ENCODE measurements around the gene ARHGEF10L.

Gene ARHGEF10L

DNA sequence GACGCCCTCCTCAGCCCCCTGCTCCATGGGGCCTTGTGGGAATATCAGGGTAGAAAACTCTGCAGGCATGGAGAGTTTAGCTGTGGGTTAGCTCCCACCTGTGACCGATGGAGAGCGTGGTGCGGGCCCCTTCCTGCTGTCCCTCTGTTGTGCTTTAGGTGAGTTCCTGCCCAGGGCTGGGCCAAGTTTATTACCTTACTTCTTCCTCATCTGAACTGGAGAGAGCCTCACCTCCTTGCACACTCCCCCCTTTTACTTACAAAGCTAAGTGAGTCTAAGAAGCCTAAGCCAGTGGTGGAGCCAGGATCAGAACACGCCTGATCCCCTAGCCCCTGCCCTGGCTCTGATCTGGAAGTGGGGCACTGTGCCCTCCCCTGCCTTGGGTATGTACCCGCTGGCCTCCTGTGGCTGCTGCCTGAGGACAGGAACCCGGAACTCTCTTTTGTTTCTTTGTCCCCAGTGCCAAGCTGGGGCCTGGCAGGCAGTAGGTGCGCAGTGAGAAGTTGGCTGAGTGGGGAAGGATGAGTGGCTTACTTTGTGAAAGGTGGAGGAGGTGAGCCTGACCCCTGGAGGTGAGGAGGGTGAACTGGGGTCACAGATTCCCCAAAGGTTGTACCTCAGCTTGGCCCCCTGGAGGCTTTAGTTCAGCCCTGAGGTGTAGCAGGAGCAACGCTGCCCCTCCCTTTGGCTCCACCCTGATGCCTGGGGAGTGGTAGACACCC lies 32.9 kb downstream of the ARHGEF10L start:
- DNase-seq (ENCODE audit: low spot score): no peak
- POLR2A ChIA-PET (ENCODE audit: low non-redundant PET): no interaction called here
- TF ChIP-seq CTCF (conservative IDR thresholded peaks at IDR 0.05; ENCODE audit: low read depth): no peak
- H3K27ac ChIP-seq: no peak overlapping the region
- CTCF ChIA-PET: interaction anchor here (0.6 to 1.4 kb wide), 9 partner anchors 11 to 70 kb away, joined by 3 to 4 read pairs (median 3); no protein-coding TSS in a partner anchor

DNA sequence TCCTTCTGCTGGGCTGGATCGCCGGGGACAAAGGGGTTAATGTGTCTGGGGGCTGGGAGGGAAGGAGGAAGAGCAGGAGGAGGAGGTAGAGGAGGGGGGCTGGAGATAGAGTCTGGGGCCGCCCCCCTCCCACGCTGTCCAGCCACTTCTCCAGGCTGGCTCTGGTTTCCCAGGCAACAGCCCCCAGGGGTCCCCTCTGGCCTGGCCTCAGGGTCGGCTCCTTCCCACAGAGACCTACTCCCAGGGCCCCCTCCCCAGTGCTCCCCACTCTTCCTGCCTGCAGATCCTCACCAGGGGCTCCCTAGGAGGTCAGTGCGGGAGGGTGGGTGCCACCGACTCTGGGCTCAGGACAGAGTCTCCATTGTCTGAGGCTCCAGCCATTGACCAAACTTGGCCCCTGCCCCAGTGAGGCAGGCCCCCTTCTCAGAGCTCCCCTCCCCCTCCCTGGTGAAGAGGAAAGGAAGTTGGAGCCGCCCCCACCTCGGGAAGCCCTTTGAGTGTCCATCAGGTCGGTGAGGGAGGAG lies 34.1 kb downstream of the ARHGEF10L start:
- CTCF ChIA-PET: interaction anchor here (0.6 to 1.1 kb wide), 4 partner anchors 14 to 71 kb away, joined by 3 to 4 read pairs (median 4); no protein-coding TSS in a partner anchor
- DNase-seq (ENCODE audit: low spot score): no peak
- H3K27ac ChIP-seq: no peak overlapping the region
- POLR2A ChIA-PET (ENCODE audit: low non-redundant PET): no interaction called here
- no peak for TF ChIP-seq CTCF (conservative IDR thresholded peaks at IDR 0.05; ENCODE audit: low read depth)

DNA sequence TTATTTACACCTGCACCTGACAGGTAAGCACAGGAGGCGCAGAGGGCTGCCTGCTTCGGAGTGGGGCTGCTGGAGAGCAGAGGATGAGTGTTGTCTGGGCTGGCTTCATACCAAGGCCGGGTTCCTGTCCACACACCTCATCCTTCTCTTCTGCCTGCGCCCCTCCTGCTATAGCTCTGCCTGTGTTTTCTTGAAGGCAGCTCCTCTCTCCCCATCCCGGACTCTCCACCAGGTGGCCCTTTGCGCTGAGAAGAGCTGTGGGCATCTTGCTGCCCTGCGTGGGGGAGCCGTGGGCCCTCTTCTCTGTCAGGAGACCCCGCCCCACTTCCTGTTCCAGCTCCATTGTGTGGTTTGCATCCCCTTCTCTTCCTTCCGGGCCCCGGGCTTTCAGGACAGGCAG lies 35.0 kb downstream of the ARHGEF10L start:
- no peak for TF ChIP-seq CTCF (conservative IDR thresholded peaks at IDR 0.05; ENCODE audit: low read depth)
- POLR2A ChIA-PET (ENCODE audit: low non-redundant PET): interaction anchor here (0.7 kb wide), 1 partner anchor 13 kb away, joined by 6 read pairs; no protein-coding TSS in a partner anchor
- CTCF ChIA-PET: interaction anchor here (0.6 to 1.0 kb wide), 2 partner anchors 12 to 32 kb away, joined by 3 to 6 read pairs; no protein-coding TSS in a partner anchor
- DNase-seq (ENCODE audit: low spot score): no peak
- H3K27ac ChIP-seq: no peak overlapping the region

- ChIA-PET POLR2A (ENCODE audit: low non-redundant PET) (no interaction called here), CTCF (interaction anchor here (1.6 kb wide), 1 partner anchor 31 kb away, joined by 7 read pairs; no protein-coding TSS in a partner anchor)
- TF ChIP-seq CTCF (conservative IDR thresholded peaks at IDR 0.05; ENCODE audit: low read depth): no peak
- no peak overlapping the region for H3K27ac ChIP-seq
- no peak for DNase-seq (ENCODE audit: low spot score)
Observed at GRCh38 chr1:17575797-17576518, 36.5 kb downstream of the ARHGEF10L start.

DNA sequence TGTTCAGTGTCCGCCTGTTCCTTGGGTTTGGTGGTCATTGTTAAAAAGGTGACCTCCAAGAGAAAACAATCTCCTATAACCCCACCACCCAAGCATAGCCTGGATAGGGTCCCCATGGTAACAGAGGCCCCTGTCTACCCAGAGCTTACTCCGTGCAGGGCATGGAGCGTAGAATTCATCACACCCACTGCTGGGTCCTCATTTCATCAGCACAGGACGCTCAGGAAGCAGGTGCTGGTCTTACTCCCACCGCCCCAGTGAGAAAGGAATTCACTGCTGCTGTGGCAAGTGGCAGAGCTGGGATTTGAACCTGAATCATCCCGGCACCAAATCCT lies 37.0 kb downstream of the ARHGEF10L start:
- no peak for TF ChIP-seq CTCF (conservative IDR thresholded peaks at IDR 0.05; ENCODE audit: low read depth)
- POLR2A ChIA-PET (ENCODE audit: low non-redundant PET): no interaction called here
- H3K27ac ChIP-seq: no peak overlapping the region
- CTCF ChIA-PET: interaction anchor here (1.6 kb wide), 1 partner anchor 30 kb away, joined by 7 read pairs; no protein-coding TSS in a partner anchor
- no peak for DNase-seq (ENCODE audit: low spot score)

DNA sequence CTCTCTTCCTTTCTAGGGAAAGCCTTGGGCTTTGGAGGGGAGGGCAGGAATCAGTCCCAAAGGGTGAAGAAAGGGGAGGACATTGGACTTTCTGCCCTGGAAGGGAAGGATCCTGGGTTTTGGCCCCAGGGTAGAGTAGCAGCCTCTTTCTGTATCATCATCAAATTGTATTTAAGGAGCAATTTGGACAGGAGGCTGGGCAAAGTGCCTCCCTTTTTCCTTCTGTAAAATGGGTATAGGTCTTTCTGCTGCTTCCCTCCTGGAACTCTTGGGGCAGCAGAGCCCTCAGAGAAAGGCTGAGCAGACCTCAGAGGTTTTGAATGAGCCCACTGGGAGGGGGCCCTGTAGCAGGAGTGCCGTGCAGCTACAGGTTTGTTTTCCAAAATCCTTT lies 38.4 kb downstream of the ARHGEF10L start:
- POLR2A ChIA-PET (ENCODE audit: low non-redundant PET): no interaction called here
- no peak for DNase-seq (ENCODE audit: low spot score)
- CTCF ChIA-PET: interaction anchor here (0.7 kb wide), 1 partner anchor 83 kb away, joined by 3 read pairs; no protein-coding TSS in a partner anchor
- H3K27ac ChIP-seq: no peak overlapping the region
- no peak for TF ChIP-seq CTCF (conservative IDR thresholded peaks at IDR 0.05; ENCODE audit: low read depth)
